Measurements from ENCODE around the gene NUP160.

GRCh38 chr11:47895035-47895434 lies 46.9 kb upstream of the NUP160 start:
- TF ChIP-seq RAD21 (conservative IDR thresholded peaks at IDR 0.05) (no peak), CTCF (IDR thresholded peaks at IDR 0.05; ENCODE audit: poor library complexity, severe bottlenecking) (no peak)
